NCI-H2196 treated with DMSO at 0.1 percent for 48 hours (cell line): Measurements from ENCODE around the gene CDKN1A.

Experiments used
- DNase-seq: peaks from one replicate; lab custom pipeline; 2025; ENCODE audit not compliant: unreplicated experiment; lab: John Stamatoyannopoulos, UW

CDKN1A gene

DNA sequence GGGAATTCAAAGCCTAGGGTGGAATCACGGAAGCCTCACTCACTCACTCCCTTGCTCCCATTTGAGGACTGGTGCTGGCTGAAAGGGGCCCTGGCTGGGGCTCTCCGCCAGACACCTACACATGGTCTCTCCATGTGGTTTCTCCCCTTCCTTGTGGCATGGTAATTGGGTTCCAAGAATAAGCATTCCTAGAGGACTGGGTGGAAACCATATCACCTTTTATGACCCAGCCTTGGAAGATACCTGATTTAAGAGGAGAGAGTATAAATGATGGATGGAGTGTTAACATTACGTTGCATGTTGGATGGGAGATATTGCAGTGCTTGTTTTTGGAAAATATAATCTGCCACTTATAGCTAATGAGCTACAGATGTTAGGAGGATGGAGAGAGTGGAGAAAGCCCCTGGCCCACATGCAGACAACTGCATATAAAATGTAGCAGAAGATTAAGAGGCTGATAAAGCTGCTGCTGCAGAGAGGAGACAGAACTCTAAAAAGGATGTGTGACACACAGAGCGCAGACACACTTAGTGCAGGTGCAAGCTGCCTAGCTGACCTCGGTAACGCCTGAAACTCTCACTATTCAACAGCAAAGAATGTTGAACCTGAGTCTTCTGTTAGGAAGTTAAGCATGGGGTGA, 23.3 kb upstream of the CDKN1A start:
- DNase-seq, result no peak

DNA sequence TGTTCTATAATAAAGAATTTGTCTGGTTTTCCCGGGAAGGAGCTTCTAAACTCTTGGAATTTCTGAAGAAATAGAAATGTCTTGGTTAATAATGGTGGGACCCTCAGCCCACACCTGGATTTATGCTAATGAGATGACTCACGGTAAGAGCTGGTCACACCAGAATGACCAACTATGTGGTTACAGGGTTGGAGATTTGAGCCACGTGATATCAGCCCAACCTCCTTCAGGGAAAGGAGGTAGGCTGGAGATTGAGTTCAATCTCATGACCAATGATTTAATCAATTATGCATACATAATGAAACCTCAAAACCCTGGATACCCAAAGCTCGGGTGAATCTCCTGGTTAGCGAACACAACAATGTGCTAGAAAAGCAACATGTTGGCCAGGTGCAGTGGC, 22.1 kb upstream of the CDKN1A start:
- DNase-seq, result no peak

GRCh38 chr6:36657271-36657670, 21.2 kb upstream of the CDKN1A start:
- DNase-seq, result no peak

- no peak for DNase-seq
Observed at GRCh38 chr6:36657942-36658544, 20.5 kb upstream of the CDKN1A start.

GRCh38 chr6:36659271-36659670, 19.2 kb upstream of the CDKN1A start:
- no peak for DNase-seq

DNA sequence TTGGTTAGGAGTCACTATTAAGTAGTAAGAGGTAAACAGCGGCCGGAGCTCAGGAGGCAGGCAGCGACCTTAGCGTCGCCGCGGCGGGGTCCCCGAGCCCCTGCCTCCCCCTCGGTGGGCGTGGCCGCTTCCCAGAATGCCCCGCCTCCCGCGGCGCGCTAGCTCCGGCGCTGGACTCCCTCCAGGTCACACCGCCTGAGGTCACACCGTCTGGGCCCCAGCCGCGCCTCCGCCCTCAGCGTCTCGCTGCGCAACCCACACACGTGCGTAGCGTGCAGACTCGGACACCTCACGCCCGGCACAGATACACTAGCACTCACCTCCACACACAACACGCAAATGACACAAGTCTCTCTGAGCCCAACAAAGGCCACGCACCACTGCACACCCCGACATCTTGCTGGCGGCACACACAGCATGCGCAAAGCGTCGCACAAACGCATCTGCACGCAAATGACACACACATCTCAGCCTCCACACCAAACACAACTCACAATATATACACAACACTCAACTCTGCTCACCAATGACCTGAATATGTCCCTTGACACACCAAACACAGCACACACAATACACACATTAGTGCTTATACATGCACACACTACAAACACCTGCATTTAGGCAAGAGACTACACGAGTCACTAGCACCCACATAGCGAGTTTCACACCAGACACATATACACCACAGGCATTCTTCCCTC, 17.6 kb upstream of the CDKN1A start:
- no peak for DNase-seq

GRCh38 chr6:36662380-36662779, 16.1 kb upstream of the CDKN1A start:
- DNase-seq, result no peak

DNA sequence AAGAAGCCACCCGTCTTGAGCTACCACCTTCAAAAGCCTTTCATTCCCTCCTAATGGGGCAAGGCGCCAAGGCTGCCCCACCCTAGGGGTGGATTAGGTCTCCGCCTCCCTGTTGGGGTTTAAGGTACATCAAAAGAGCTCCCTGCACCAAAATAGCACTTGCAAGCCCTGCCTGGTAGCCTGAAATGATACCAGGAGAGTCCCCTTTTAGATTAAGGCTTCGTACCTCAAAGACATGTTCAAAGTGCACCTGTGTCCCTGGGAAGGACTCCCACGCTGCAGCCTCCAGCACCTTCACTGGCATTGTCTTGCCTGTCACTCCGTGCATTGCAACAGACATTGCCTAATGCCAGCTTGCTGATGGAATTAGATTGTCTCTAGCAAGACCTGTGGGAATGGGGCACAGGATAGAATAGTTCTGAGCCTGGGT, 15.7 kb upstream of the CDKN1A start:
- no peak for DNase-seq

DNA sequence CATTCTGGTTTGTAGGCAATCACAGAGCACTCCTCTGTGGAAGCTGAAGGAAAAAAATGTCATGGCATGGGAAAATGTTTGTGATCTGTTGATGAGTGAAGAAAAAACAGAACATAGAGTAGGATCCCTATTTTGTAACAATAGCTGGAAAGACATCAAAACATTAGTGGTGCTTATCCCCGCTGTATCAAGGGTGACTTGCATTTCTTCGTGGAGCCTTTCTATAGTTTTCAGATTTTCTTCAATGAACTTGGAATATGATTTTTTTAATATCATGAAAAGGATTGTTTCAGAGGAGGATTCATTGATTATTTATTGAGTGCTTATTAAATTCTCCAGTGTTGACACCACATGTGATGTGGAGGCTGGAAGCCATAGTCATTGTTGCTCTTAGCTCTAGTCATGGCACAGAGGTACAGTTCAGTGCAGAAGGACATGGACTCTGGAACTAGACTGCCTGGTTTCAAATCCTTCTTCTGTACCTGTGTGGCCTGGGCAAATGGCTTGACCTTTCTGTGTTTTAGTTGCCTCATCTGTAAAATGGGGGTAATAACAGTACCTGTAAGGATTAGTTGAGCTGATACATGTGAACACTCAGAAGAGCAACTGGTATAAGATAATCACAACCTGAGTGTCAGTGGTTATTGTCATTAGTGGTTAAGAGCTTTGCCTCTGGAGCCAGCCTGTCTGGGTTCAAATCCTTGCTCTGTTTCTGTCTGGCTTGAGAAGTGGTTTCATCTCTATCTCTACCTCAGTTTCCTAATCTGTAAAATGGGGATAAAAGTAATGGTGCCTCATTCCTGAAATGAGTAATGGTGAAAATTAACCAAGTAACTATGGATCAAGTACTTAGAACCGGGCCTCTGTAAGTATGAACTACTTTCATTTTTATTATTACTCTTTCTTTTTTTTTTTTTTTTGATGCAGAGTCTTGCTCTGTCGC, 14.7 kb upstream of the CDKN1A start:
- no peak for DNase-seq

GRCh38 chr6:36665180-36665579, 13.3 kb upstream of the CDKN1A start:
- DNase-seq, result no peak

DNA sequence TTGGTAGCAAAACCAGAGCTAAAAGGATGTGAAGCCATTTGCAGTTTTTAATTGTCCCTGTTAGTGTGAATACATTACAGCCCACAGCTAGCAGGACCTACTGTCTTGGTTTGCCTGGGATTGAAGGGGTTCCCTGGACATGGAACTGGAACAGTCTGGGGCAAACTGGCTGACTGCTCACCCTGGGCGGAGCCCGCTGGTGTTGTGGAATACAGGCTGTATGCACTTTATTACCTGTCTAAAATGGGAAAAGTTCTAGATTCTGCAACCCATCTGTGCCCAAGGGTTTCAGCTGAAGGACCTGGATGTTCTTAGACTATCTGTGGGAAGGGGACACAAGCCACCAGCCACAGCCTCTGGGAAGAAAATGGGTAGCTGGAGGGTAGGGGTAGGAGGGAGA, 12.2 kb upstream of the CDKN1A start:
- no peak for DNase-seq

DNA sequence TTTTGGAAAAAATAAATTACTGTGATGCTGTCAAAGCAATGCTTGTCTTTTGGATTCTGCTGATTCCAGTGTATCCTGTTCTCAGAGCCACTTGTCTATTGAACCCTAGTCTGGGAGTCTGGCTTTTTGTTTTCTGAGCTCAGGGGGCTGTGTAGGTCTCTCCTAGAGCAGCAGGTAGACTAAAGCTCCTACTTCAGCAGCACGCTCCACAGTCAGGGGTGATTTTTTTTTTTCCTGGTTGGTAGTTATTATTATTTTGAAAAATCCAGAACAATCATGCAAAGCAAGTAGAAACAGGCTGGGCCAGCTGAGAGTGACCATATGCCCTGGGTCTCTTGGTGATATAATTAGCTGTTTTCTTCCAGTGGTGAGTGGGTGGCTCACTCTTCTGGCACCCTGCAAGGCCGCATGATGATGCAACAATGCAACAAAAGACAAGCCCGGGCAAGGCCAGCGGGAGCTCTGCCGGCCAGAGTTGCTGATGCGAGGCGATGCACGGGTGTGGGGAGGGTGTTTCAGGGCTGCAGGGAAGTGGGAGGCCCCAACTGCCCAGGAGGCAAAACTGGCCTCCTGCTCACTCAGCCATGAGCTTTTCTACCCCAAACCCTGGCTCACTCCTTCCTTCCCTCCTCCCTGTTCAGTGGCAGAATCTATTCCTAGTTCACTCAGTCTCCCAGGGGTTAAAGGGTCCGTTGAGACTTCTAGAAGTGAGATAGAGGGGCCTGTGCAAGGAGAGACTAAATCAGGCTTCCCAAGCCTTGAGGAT, 11.5 kb upstream of the CDKN1A start:
- DNase-seq, result peak; percentile 85

GRCh38 chr6:36668591-36668990, 9.9 kb upstream of the CDKN1A start:
- DNase-seq, result no peak

GRCh38 chr6:36669002-36669401, 9.5 kb upstream of the CDKN1A start:
- no peak for DNase-seq

DNA sequence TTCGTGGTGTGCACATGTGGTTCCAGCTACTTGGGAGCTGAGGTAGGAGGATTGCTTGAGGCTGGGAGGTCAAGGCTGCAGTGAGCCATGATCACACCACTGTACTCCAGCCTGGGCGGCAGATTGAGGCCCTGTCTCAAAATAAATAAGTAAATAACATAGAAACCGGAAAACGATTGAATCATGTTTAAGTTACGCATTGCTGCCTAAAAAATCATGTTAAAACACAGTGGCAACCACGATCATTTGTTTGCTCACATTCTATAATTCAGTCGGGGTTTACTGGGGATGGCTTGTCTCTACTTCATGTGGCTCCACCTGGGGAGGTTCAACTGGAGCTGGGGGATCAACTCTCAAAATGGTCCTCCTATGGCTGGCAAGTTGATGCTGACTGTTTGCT, 8.2 kb upstream of the CDKN1A start:
- no peak for DNase-seq

GRCh38 chr6:36671687-36672375, 6.7 kb upstream of the CDKN1A start:
- no peak for DNase-seq

GRCh38 chr6:36673882-36674281, 4.6 kb upstream of the CDKN1A start:
- no peak for DNase-seq

DNA sequence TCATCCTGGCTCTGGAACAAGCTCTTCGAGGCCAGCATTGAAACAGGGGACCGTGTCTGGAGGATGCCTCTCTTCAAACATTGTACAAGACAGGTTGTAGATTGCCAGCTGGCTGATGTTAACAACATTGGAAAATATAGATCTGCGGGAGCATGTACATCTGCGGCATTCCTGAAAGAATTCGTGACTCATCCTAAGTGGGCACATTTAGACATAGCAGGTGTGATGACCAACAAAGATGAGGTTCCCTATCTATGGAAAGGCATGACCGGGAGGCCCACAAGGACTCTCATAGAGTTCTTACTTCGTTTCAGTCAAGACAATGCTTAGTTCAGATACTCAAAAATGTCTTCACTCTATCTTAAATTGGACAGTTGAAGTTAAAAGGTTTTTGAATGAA, 3.6 kb upstream of the CDKN1A start:
- DNase-seq, result no peak

DNA sequence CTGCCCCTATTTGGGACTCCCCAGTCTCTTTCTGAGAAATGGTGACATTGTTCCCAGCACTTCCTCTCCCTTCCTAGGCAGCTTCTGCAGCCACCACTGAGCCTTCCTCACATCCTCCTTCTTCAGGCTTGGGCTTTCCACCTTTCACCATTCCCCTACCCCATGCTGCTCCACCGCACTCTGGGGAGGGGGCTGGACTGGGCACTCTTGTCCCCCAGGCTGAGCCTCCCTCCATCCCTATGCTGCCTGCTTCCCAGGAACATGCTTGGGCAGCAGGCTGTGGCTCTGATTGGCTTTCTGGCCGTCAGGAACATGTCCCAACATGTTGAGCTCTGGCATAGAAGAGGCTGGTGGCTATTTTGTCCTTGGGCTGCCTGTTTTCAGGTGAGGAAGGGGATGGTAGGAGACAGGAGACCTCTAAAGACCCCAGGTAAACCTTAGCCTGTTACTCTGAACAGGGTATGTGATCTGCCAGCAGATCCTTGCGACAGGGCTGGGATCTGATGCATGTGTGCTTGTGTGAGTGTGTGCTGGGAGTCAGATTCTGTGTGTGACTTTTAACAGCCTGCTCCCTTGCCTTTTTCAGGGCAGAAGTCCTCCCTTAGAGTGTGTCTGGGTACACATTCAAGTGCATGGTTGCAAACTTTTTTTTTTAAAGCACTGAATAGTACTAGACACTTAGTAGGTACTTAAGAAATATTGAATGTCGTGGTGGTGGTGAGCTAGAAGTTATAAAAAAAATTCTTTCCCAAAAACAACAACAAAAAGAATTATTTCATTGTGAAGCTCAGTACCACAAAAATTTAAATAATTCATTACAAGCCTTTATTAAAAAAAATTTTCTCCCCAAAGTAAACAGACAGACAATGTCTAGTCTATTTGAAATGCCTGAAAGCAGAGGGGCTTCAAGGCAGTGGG, 2.1 kb upstream of the CDKN1A start:
- DNase-seq, result peak; percentile 45
